GM12873 (cell line): Measurements from ENCODE around the gene CEACAM6.

ENCODE experiments used
- TF ChIP-seq, protein P1 (sequence below): IDR thresholded peaks from 2 replicates; pipeline ENCODE4 v1.5.1; 2012; ENCODE audit warnings: low read depth, mild to moderate bottlenecking, moderate library complexity, low read length, control low read depth; ENCODE audit not compliant: insufficient read depth; ENCODE audit errors: missing control alignments

The CEACAM6 gene

DNA sequence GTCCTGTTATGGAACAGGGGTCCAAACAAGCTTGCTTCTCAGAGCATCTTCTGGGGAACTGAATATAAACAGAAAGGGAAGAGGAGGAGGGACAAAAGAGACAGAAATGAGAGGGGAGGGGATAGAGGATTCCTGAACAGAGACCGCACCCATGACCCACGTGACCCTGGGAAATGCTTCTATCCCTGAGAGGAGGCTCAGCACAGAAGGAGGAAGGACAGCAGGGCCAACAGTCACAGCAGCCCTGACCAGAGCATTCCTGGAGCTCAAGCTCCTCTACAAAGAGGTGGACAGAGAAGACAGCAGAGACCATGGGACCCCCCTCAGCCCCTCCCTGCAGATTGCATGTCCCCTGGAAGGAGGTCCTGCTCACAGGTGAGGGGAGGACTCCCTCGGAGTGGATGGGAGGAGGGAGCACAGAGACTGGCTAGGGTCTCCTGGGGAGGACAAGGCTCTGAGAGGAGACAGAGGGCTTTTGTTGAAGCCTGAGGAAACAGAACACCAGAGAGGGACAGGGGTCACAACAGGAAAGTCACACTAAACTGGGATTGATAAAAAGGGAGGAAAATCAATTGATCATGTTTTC lies at the start of gene CEACAM6:
CEACAM6 (plus strand) TSS at position 203 of the 586 bp plus-strand sequence; CDS start at position 312, 109 bp downstream.
- TF ChIP-seq, protein P1, sequence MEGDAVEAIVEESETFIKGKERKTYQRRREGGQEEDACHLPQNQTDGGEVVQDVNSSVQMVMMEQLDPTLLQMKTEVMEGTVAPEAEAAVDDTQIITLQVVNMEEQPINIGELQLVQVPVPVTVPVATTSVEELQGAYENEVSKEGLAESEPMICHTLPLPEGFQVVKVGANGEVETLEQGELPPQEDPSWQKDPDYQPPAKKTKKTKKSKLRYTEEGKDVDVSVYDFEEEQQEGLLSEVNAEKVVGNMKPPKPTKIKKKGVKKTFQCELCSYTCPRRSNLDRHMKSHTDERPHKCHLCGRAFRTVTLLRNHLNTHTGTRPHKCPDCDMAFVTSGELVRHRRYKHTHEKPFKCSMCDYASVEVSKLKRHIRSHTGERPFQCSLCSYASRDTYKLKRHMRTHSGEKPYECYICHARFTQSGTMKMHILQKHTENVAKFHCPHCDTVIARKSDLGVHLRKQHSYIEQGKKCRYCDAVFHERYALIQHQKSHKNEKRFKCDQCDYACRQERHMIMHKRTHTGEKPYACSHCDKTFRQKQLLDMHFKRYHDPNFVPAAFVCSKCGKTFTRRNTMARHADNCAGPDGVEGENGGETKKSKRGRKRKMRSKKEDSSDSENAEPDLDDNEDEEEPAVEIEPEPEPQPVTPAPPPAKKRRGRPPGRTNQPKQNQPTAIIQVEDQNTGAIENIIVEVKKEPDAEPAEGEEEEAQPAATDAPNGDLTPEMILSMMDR: no peak

DNA sequence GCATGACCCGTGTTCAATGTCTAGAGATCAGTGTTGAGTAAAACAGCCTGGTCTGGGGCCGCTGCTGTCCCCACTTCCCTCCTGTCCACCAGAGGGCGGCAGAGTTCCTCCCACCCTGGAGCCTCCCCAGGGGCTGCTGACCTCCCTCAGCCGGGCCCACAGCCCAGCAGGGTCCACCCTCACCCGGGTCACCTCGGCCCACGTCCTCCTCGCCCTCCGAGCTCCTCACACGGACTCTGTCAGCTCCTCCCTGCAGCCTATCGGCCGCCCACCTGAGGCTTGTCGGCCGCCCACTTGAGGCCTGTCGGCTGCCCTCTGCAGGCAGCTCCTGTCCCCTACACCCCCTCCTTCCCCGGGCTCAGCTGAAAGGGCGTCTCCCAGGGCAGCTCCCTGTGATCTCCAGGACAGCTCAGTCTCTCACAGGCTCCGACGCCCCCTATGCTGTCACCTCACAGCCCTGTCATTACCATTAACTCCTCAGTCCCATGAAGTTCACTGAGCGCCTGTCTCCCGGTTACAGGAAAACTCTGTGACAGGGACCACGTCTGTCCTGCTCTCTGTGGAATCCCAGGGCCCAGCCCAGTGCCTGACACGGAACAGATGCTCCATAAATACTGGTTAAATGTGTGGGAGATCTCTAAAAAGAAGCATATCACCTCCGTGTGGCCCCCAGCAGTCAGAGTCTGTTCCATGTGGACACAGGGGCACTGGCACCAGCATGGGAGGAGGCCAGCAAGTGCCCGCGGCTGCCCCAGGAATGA lies 48.4 kb upstream of the CEACAM6 start:
- TF ChIP-seq, protein P1: peak; percentile 83

DNA sequence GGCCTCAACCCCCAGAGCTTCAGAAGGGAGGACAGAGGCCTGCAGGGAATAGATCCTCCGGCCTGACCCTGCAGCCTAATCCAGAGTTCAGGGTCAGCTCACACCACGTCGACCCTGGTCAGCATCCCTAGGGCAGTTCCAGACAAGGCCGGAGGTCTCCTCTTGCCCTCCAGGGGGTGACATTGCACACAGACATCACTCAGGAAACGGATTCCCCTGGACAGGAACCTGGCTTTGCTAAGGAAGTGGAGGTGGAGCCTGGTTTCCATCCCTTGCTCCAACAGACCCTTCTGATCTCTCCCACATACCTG lies 47.9 kb upstream of the CEACAM6 start:
- TF ChIP-seq, protein P1: no peak

DNA sequence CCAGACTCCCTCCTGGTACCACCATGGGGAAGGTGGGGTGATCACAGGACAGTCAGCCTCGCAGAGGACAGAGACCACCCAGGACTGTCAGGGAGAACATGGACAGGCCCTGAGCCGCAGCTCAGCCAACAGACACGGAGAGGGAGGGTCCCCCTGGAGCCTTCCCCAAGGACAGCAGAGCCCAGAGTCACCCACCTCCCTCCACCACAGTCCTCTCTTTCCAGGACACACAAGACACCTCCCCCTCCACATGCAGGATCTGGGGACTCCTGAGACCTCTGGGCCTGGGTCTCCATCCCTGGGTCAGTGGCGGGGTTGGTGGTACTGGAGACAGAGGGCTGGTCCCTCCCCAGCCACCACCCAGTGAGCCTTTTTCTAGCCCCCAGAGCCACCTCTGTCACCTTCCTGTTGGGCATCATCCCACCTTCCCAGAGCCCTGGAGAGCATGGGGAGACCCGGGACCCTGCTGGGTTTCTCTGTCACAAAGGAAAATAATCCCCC lies 47.4 kb upstream of the CEACAM6 start:
- TF ChIP-seq, protein P1: no peak

DNA sequence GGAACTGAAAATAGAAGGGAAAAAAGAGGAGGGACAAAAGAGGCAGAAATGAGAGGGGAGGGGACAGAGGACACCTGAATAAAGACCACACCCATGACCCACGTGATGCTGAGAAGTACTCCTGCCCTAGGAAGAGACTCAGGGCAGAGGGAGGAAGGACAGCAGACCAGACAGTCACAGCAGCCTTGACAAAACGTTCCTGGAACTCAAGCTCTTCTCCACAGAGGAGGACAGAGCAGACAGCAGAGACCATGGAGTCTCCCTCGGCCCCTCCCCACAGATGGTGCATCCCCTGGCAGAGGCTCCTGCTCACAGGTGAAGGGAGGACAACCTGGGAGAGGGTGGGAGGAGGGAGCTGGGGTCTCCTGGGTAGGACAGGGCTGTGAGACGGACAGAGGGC lies 46.8 kb upstream of the CEACAM6 start, which contains the start of gene CEACAM5:
CEACAM5 (plus strand) TSS at position 146 of the 400 bp plus-strand sequence; CDS start at position 252, 106 bp downstream.
- TF ChIP-seq, protein P1: no peak

DNA sequence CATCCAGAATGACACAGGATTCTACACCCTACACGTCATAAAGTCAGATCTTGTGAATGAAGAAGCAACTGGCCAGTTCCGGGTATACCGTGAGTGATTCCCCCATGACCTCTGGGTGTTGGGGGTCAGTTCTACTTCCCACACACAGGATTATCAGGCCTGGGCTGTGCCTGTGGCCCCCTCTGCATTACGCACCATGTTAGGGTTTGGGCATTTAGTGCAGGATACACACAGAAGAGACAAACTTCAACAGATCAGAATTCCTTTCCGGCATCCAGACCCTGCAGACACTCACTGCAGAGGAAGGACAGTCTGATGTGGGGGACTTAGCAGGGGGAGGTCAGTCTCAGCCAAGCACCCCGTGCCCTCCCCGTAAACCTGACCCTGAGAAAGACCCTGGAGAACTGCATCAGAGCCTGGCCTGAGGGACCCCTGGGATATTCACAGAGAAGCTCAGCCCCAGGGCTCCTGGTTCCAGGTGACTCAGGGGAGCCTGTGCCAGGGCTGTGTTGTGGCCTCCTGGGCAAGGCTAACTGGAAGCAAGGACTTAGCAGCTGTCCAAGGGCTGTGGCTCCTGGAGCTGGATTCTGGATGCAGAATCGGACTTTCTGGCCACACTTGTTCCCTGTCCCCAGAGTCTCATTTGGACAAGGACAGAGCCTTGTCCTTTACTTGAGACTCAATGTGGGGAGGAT lies 45.2 kb upstream of the CEACAM6 start:
- TF ChIP-seq, protein P1: no peak
